H1 (cell line): Measurements from ENCODE around the gene WDR35. TPM values are rescaled to one million over a fixed set of nuclear protein-coding genes. Genes with fewer than 3 reads are reported as not detected.

Experiments
- CTCF ChIA-PET: fragments of 300-600 bp; sonication (Branson Sonifier 250); formaldehyde crosslinking; loops from one replicate; lab custom pipeline; 2021; ENCODE audit not compliant: partially characterized antibody; lab: Charles Lee
- POLR2A ChIA-PET: fragments of 300-600 bp; sonication (Branson Sonifier 250); formaldehyde crosslinking; loops from one replicate; lab custom pipeline; 2021; ENCODE audit warnings: inconsistent platforms; ENCODE audit not compliant: partially characterized antibody; lab: Charles Lee
- DNase-seq, 2 experiments: peaks; one replicate each; pipeline versions ENCODE4 v3.0.0 to v3.0.0-alpha.2; 2010 to 2022; ENCODE audit warnings: low spot score in 2 of 2, low read depth in 1 of 2, mixed read lengths in 1 of 2
- FAIRE-seq: peaks from 2 replicates; lab custom pipeline; 2011; peaks lifted over from hg19 to GRCh38; lab: Jason Lieb, UNC
- H2AFZ ChIP-seq: 2 replicates; pipeline ENCODE4 v1.8.1; 2012; ENCODE audit warnings: low read length, inconsistent platforms
- H2AK5ac ChIP-seq: 2 replicates; pipeline ENCODE4 v1.6.1; 2013; ENCODE audit warnings: low read depth, low read length
- H2BK120ac ChIP-seq: replicated peaks from 2 replicates; pipeline ENCODE3; 2013; ENCODE audit warnings: low read depth, low read length, inconsistent platforms
- H2BK12ac ChIP-seq: 2 replicates; pipeline ENCODE4 v1.6.1; 2013; ENCODE audit warnings: low read depth, low read length
- H2BK15ac ChIP-seq: 2 replicates; pipeline ENCODE4 v1.6.1; 2013; ENCODE audit warnings: low read length
- H2BK20ac ChIP-seq: 2 replicates; pipeline ENCODE4 v1.6.1; 2013; ENCODE audit warnings: low read length
- H2BK5ac ChIP-seq: 2 replicates; pipeline ENCODE4 v1.6.1; 2013; ENCODE audit warnings: low read depth, low read length
- H3K14ac ChIP-seq: 2 replicates; pipeline ENCODE4 v1.6.1; 2013; ENCODE audit warnings: inconsistent platforms; ENCODE audit not compliant: insufficient read length
- H3K18ac ChIP-seq: 2 replicates; pipeline ENCODE4 v1.6.1; 2013; ENCODE audit warnings: low read length; ENCODE audit errors: extremely low read depth
- H3K23ac ChIP-seq: 2 replicates; pipeline ENCODE4 v1.6.1; 2013; ENCODE audit warnings: inconsistent platforms; ENCODE audit not compliant: insufficient read length
- H3K23me2 ChIP-seq: 2 replicates; pipeline ENCODE4 v1.6.1; 2013; ENCODE audit warnings: low read depth, low read length
- H3K27ac ChIP-seq: 2 replicates; pipeline ENCODE4 v1.6.1; 2011; ENCODE audit warnings: low read depth, low read length, inconsistent platforms
- H3K27me3 ChIP-seq, 4 experiments: replicated peaks in 1 of 4; 1 replicate in 1 of 4; 2 replicates in 3 of 4; pipeline versions ENCODE4 v1.6.1 to v1.8.1; 2011 to 2013; ENCODE audit warnings: low read length in 3 of 4, mild to moderate bottlenecking in 3 of 4, inconsistent platforms in 2 of 4, mixed read lengths in 2 of 4, moderate library complexity in 1 of 4; ENCODE audit not compliant: control insufficient read depth in 3 of 4, insufficient read depth in 3 of 4; ENCODE audit errors: extremely low read depth in 1 of 4
- H3K36me3 ChIP-seq, 4 experiments: 2 replicates each; pipeline versions ENCODE4 v1.6.1 to v1.8.1; 2011 to 2013; ENCODE audit warnings: mild to moderate bottlenecking in 4 of 4, low read length in 3 of 4, moderate library complexity in 2 of 4, control low read depth in 1 of 4, inconsistent platforms in 1 of 4; ENCODE audit not compliant: insufficient read depth in 4 of 4, control insufficient read depth in 2 of 4
- H3K4ac ChIP-seq: replicated peaks from 2 replicates; pipeline ENCODE3; 2013; ENCODE audit warnings: low read length, low read depth, mixed read lengths, inconsistent platforms; ENCODE audit not compliant: insufficient read length
- H3K4me1 ChIP-seq, 4 experiments: replicated peaks in 1 of 4; 1 replicate in 1 of 4; 2 replicates in 3 of 4; pipeline versions ENCODE4 v1.6.1 to v1.8.1; 2011 to 2013; ENCODE audit warnings: low read length in 3 of 4, inconsistent platforms in 2 of 4, mixed read lengths in 1 of 4; ENCODE audit not compliant: insufficient read depth in 4 of 4, control insufficient read depth in 3 of 4
- H3K4me2 ChIP-seq, 2 experiments: 2 replicates each; pipeline versions ENCODE4 v1.6.1 to v1.8.1; 2011 to 2013; ENCODE audit warnings: low read depth in 2 of 2, low read length in 2 of 2, control low read depth in 1 of 2, inconsistent platforms in 1 of 2, mild to moderate bottlenecking in 1 of 2; ENCODE audit not compliant: insufficient read depth in 1 of 2
- H3K4me3 ChIP-seq, 4 experiments: fragments of 200-600, 300-600 bp in 1 of 4; sonication (generic), shearing (Covaris generic), sonication (Bioruptor Twin) in 1 of 4; 2 replicates each; pipeline versions ENCODE4 v1.5.1 to v1.8.1; 2011 to 2016; ENCODE audit warnings: low read length in 4 of 4, low read depth in 3 of 4, control low read depth in 2 of 4, inconsistent platforms in 2 of 4, mild to moderate bottlenecking in 2 of 4, mixed read lengths in 1 of 4, moderate library complexity in 1 of 4; ENCODE audit not compliant: insufficient read depth in 2 of 4; ENCODE audit errors: extremely low read depth in 1 of 4
- H3K56ac ChIP-seq: replicated peaks from 2 replicates; pipeline ENCODE3; 2013; ENCODE audit warnings: low read depth, mild to moderate bottlenecking, mixed read lengths, low read length, inconsistent platforms; ENCODE audit not compliant: insufficient read length
- H3K79me1 ChIP-seq: 2 replicates; pipeline ENCODE4 v1.6.1; 2013; ENCODE audit warnings: low read depth, low read length, control low read depth
- H3K79me2 ChIP-seq, 2 experiments: 2 replicates each; pipeline versions ENCODE4 v1.6.1 to v1.8.1; 2012 to 2013; ENCODE audit warnings: low read length in 2 of 2, mild to moderate bottlenecking in 2 of 2, inconsistent platforms in 1 of 2; ENCODE audit not compliant: insufficient read depth in 2 of 2, control insufficient read depth in 1 of 2
- H3K9ac ChIP-seq, 4 experiments: replicated peaks in 1 of 4; 1 replicate in 1 of 4; 2 replicates in 3 of 4; pipeline versions ENCODE4 v1.6.1 to v1.8.1; 2011 to 2013; ENCODE audit warnings: low read depth in 3 of 4, low read length in 3 of 4, control low read depth in 2 of 4, mild to moderate bottlenecking in 2 of 4, moderate library complexity in 2 of 4, inconsistent platforms in 1 of 4; ENCODE audit errors: extremely low read depth in 1 of 4
- H3K9me3 ChIP-seq, 2 experiments: 2 replicates each; pipeline versions ENCODE4 v1.6.1 to v1.8.1; 2012 to 2013; ENCODE audit warnings: mild to moderate bottlenecking in 2 of 2, moderate library complexity in 2 of 2, control low read depth in 1 of 2, inconsistent platforms in 1 of 2, low read depth in 1 of 2, low read length in 1 of 2, mixed read lengths in 1 of 2; ENCODE audit not compliant: insufficient read depth in 2 of 2
- H4K20me1 ChIP-seq, 2 experiments: replicated peaks in 1 of 2; 2 replicates each; pipeline versions ENCODE3 to v1.8.1; 2011 to 2013; ENCODE audit warnings: inconsistent platforms in 2 of 2, low read length in 2 of 2, mild to moderate bottlenecking in 1 of 2; ENCODE audit not compliant: insufficient read depth in 2 of 2, control insufficient read depth in 1 of 2
- H4K5ac ChIP-seq: 2 replicates; pipeline ENCODE4 v1.6.1; 2013; ENCODE audit warnings: low read length, low read depth, mixed read lengths, inconsistent platforms; ENCODE audit not compliant: insufficient read length
- H4K8ac ChIP-seq: 2 replicates; pipeline ENCODE4 v1.8.0; 2013; ENCODE audit warnings: mild to moderate bottlenecking, moderate library complexity, low read length, inconsistent platforms; ENCODE audit not compliant: insufficient read depth; ENCODE audit errors: extremely low read depth
- H4K91ac ChIP-seq: replicated peaks from 2 replicates; pipeline ENCODE3; 2013; ENCODE audit warnings: low read length, mixed read lengths, inconsistent platforms; ENCODE audit not compliant: insufficient read length
- BCL11A ChIP-seq, 2 experiments: IDR thresholded peaks; one replicate each; pipeline ENCODE4 v1.6.1; 2011; ENCODE audit warnings: low read depth in 2 of 2, low read length in 2 of 2, mild to moderate bottlenecking in 2 of 2
- CHD1 ChIP-seq: IDR thresholded peaks from 2 replicates; pipeline ENCODE4 v1.6.1; 2012; ENCODE audit warnings: low read depth, low read length, improper control_type of control experiment
- EGR1 ChIP-seq: IDR thresholded peaks from 2 replicates; pipeline ENCODE4 v1.6.1; 2011; ENCODE audit warnings: low read depth, low read length, borderline replicate concordance
- GABPA ChIP-seq: IDR thresholded peaks from 2 replicates; pipeline ENCODE4 v1.6.1; 2011; ENCODE audit warnings: mild to moderate bottlenecking, low read length, moderate library complexity, borderline replicate concordance; ENCODE audit not compliant: insufficient read depth
- KDM5A ChIP-seq: fragments of 200-600 bp; IDR thresholded peaks from 2 replicates; pipeline ENCODE4 v1.7.1; 2012; ENCODE audit warnings: mild to moderate bottlenecking, low read length, inconsistent platforms, mixed read lengths
- MAX ChIP-seq: IDR thresholded peaks from 2 replicates; pipeline ENCODE4 v1.6.1; 2012; ENCODE audit warnings: inconsistent platforms
- RNF2 ChIP-seq: fragments of 200-900, 300-1000 bp; sonication (generic); IDR thresholded peaks from 2 replicates; pipeline ENCODE4 v1.7.1; 2016; ENCODE audit warnings: borderline replicate concordance, low read depth, mild to moderate bottlenecking, antibody characterized with exemption, low read length; ENCODE audit not compliant: poor library complexity, severe bottlenecking; ENCODE audit errors: missing control alignments
- RXRA ChIP-seq: IDR thresholded peaks from 2 replicates; pipeline ENCODE4 v1.6.1; 2011; ENCODE audit warnings: low read depth, mild to moderate bottlenecking, low read length, moderate library complexity; ENCODE audit not compliant: insufficient read depth
- SAP30 ChIP-seq: fragments of 300-600 bp; sonication (generic); IDR thresholded peaks from 2 replicates; pipeline ENCODE4 v1.7.1; 2012; ENCODE audit warnings: low read length, moderate library complexity, mild to moderate bottlenecking, inconsistent platforms; ENCODE audit not compliant: insufficient read depth, insufficient replicate concordance
- SIRT6 ChIP-seq: IDR thresholded peaks from one replicate; pipeline ENCODE4 v1.7.1; 2012; ENCODE audit warnings: low read length, inconsistent platforms
- SIX5 ChIP-seq: IDR thresholded peaks from 2 replicates; pipeline ENCODE4 v1.6.1; 2011; ENCODE audit warnings: mild to moderate bottlenecking, low read depth, low read length
- polyA plus RNA-seq, 7 experiments: library from polyadenylated mRNA; depleted of rRNA in 3 of 7; stranded (reverse) in 5 of 7; unstranded in 2 of 7; fragments of >200 nt in 5 of 7; fragments of 200-250 nt in 2 of 7; gene quantifications; 1 replicate in 5 of 7; 2 replicates in 1 of 7; 4 replicates in 1 of 7; pipeline versions ENCODE4 v1.2.1 to v1.2.3, GENCODE V29; 2011 to 2013; ENCODE audit warnings: missing spikeins in 2 of 7, mixed read lengths in 2 of 7
- total RNA-seq: library from RNA; stranded (reverse); fragmentation: NEBNext Ultra II Directional; extraction: Animal tissue kit (Norgen Biotek cat#: 25700); gene quantifications from 2 replicates; pipeline ENCODE4 v1.2.1, GENCODE V29; 2021

The WDR35 gene
- total and polyA plus RNA-seq, 2 of the 8 experiments (the other 6 are each of a cell fraction or from before 2014, with no cell fraction given), result 9.0 to 25.5 TPM

GRCh38 chr2:19993731-19994130, 3.8 kb upstream of the WDR35 start:
- Histone ChIP-seq H2AK5ac (no peak overlapping the region), H3K4me2 (no peak overlapping the region), H3K79me1 (no peaks in the 10 kb centered on the region), H3K4me1 (peaks cover 0 to 2% (median 0%) of the 10 kb centered on the region in 4 experiments; a peak in 1 of 7 replicates), H2AFZ (no peak overlapping the region), H3K36me3 (no peaks in the 10 kb centered on the region), H3K23ac (no peak overlapping the region), H4K20me1 (no peaks in the 10 kb centered on the region), H3K27me3 (no peaks in the 10 kb centered on the region), H3K4ac (no peak overlapping the region), H2BK20ac (no peak overlapping the region), H2BK120ac (no peak overlapping the region), H2BK5ac (no peak overlapping the region), H2BK15ac (no peak overlapping the region), H3K9me3 (no peaks in the 10 kb centered on the region), H3K27ac (no peak overlapping the region), H3K14ac (no peak overlapping the region), H3K56ac (no peak overlapping the region), H3K9ac (no peak overlapping the region), H3K4me3 (no peak overlapping the region), H4K5ac (no peak overlapping the region), H3K18ac (no peak overlapping the region), H3K23me2 (peaks cover 9% of the 10 kb centered on the region), H4K91ac (no peak overlapping the region), H2BK12ac (no peak overlapping the region), H3K79me2 (peaks cover 0 to 4% of the 10 kb centered on the region in 2 experiments; a peak in 2 of 4 replicates), H4K8ac (no peak overlapping the region)
- TF ChIP-seq RNF2, result no peak
- TF ChIP-seq EGR1, result no peak
- no peak for TF ChIP-seq MAX
- no peak for TF ChIP-seq SIX5
- no peak for TF ChIP-seq BCL11A (IDR thresholded peaks at IDR 0.05; ENCODE audit: low read depth in 2 of 2, low read length in 2 of 2)
- no peak for TF ChIP-seq SIRT6
- TF ChIP-seq KDM5A, result no peak
- TF ChIP-seq RXRA, result no peak
- TF ChIP-seq GABPA, result no peak
- no peak for TF ChIP-seq CHD1
- TF ChIP-seq SAP30, result no peak
- CTCF ChIA-PET, result interaction anchor here (0.9 to 1.6 kb wide), 3 partner anchors 20 to 38 kb away, joined by 3 to 6 read pairs (median 5); no protein-coding TSS in a partner anchor
- DNase-seq (no peak), FAIRE-seq (no peak)
- POLR2A ChIA-PET, result no interaction called here
